ENCODE data around the gene KIAA0586.

DNA sequence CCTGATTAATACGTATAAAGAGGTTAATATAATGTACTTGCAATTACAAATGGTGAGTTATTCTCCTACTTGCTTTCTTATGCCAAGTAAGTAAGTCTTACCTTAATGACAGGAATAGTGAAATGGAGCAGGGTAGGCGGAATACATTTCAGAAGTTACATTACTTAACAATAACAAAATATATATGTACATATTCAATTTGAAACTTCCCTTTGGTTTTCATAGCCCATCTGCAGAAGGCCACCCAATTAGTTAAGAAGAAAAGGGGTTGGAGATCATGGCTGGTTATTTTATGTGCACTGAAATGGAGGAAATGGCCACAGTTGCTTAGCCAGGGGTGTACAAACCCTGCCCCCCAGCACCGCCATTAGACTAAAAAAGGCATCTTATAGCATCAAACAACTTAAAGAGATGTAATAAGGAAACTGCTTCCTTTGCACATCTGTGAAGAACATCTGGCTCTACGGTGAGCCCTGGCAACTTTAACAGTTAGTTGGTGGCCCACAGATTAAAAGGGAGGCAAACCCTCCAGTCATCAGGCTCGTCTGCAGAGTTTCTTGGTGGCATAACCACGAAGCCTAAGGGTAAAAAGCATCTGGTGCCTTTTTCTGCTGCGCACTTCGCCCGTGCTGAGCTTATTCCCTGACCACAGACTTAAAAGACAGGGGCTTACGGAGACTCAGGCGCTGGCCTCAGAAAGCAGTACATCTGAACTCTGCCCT lies 171.4 kb downstream of the KIAA0586 start:
- TF ChIP-seq, protein P1, sequence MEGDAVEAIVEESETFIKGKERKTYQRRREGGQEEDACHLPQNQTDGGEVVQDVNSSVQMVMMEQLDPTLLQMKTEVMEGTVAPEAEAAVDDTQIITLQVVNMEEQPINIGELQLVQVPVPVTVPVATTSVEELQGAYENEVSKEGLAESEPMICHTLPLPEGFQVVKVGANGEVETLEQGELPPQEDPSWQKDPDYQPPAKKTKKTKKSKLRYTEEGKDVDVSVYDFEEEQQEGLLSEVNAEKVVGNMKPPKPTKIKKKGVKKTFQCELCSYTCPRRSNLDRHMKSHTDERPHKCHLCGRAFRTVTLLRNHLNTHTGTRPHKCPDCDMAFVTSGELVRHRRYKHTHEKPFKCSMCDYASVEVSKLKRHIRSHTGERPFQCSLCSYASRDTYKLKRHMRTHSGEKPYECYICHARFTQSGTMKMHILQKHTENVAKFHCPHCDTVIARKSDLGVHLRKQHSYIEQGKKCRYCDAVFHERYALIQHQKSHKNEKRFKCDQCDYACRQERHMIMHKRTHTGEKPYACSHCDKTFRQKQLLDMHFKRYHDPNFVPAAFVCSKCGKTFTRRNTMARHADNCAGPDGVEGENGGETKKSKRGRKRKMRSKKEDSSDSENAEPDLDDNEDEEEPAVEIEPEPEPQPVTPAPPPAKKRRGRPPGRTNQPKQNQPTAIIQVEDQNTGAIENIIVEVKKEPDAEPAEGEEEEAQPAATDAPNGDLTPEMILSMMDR (IDR thresholded peaks at IDR 0.05), result no peak
- no peak for TF ChIP-seq POLR2A (IDR thresholded peaks at IDR 0.05; ENCODE audit: low read depth)
- TF ChIP-seq POLR2AphosphoS5 (IDR thresholded peaks at IDR 0.05), result no peak
